CD4-positive, alpha-beta T cell (primary cell): ENCODE measurements around the gene RBM28. TPM values are rescaled to one million over a fixed set of nuclear protein-coding genes. Genes with fewer than 3 reads are reported as not detected.

Experiments used
- ATAC-seq: fragments of 200-7000 bp; cut with Tn5 transposase; one replicate; pipeline ENCODE4 v1.10.0; 2022; ENCODE audit warnings: mild to moderate bottlenecking; ENCODE audit not compliant: poor library complexity
- CTCF ChIA-PET: fragments of 350-600 bp; sonication (Branson Sonifier 250); formaldehyde crosslinking; loops from one replicate; lab custom pipeline; 2021; ENCODE audit warnings: antibody characterized with exemption, inconsistent platforms; lab: Charles Lee
- POLR2A ChIA-PET: fragments of 350-600 bp; sonication (Branson Sonifier 250); formaldehyde crosslinking; loops from one replicate; lab custom pipeline; 2021; ENCODE audit warnings: antibody characterized with exemption, inconsistent platforms; lab: Charles Lee
- DNase-seq, 14 experiments: peaks; one replicate each; pipeline ENCODE4 v3.0.0-alpha.2; 2013 to 2020; ENCODE audit warnings: mixed read lengths in 2 of 14
- H3K27ac ChIP-seq, 2 donors: one replicate each; pipeline versions ENCODE4 v1.5.1 to v1.7.0; 2013; ENCODE audit warnings: low read length in 2 of 2, low read depth in 1 of 2, mild to moderate bottlenecking in 1 of 2
- H3K27me3 ChIP-seq, 2 experiments: 1 replicate in 1 of 2; 2 replicates in 1 of 2; pipeline versions ENCODE4 v1.6.1 to v1.7.0; 2013; ENCODE audit warnings: low read length in 2 of 2, control low read depth in 1 of 2, mild to moderate bottlenecking in 1 of 2, moderate library complexity in 1 of 2; ENCODE audit not compliant: insufficient read depth in 2 of 2, control insufficient read depth in 1 of 2
- H3K36me3 ChIP-seq: one replicate; pipeline ENCODE4 v1.6.1; 2013; ENCODE audit warnings: low read length, control low read depth; ENCODE audit not compliant: insufficient read depth
- H3K4me1 ChIP-seq: one replicate; pipeline ENCODE4 v1.6.1; 2013; ENCODE audit warnings: low read length, control low read depth; ENCODE audit not compliant: insufficient read depth
- H3K4me3 ChIP-seq: one replicate; pipeline ENCODE4 v1.5.1; 2013; ENCODE audit warnings: mild to moderate bottlenecking, low read length, moderate library complexity
- H3K9me3 ChIP-seq, 2 experiments: 1 replicate in 1 of 2; 2 replicates in 1 of 2; pipeline versions ENCODE4 v1.6.1 to v1.7.0; 2013; ENCODE audit warnings: low read length in 2 of 2, mild to moderate bottlenecking in 2 of 2, control low read depth in 1 of 2, moderate library complexity in 1 of 2; ENCODE audit not compliant: control insufficient read depth in 1 of 2, insufficient read depth in 1 of 2
- H3K27ac Mint-ChIP-seq: one replicate; pipeline ENCODE4 v1.8.0; 2020; ENCODE audit warnings: mixed read lengths
- H3K27me3 Mint-ChIP-seq: one replicate; pipeline ENCODE4 v1.8.0; 2021; ENCODE audit warnings: mixed read lengths
- H3K36me3 Mint-ChIP-seq: one replicate; pipeline ENCODE4 v1.8.0; 2021; ENCODE audit warnings: low read depth, mixed read lengths
- H3K4me1 Mint-ChIP-seq: one replicate; pipeline ENCODE4 v1.8.0; 2021; ENCODE audit warnings: low read depth, mixed read lengths
- H3K4me3 Mint-ChIP-seq: one replicate; pipeline ENCODE4 v1.8.0; 2020; ENCODE audit warnings: mild to moderate bottlenecking, mixed read lengths
- H3K9me3 Mint-ChIP-seq: one replicate; pipeline ENCODE4 v1.8.0; 2020; ENCODE audit warnings: mixed read lengths
- intact Hi-C, 2 experiments: fragments of 100-400 bp; cut with DNase I in 1 of 2; cut with micrococcal nuclease in 1 of 2; formaldehyde crosslinking; loops; one replicate each; pipeline versions ENCODE4 v1.15.1 to v1.9.0; 2023 to 2025; cut with DNase I, micrococcal nuclease
- total RNA-seq, 174 experiments: library from RNA in 2 of 174; stranded (reverse) in 2 of 174; gene quantifications; one replicate each; pipeline ENCODE4 v1.2.3 and lab custom pipeline; 2021 to 2026
- TF ChIP-seq, protein P1 (sequence below): fragments of 200-600 bp; IDR thresholded peaks from one replicate; pipeline ENCODE4 v1.8.0; 2022; ENCODE audit warnings: antibody characterized with exemption, mild to moderate bottlenecking

RBM28 gene
- total RNA-seq, 2 experiments from 2014 or later: 10.1 to 10.5 TPM

DNA sequence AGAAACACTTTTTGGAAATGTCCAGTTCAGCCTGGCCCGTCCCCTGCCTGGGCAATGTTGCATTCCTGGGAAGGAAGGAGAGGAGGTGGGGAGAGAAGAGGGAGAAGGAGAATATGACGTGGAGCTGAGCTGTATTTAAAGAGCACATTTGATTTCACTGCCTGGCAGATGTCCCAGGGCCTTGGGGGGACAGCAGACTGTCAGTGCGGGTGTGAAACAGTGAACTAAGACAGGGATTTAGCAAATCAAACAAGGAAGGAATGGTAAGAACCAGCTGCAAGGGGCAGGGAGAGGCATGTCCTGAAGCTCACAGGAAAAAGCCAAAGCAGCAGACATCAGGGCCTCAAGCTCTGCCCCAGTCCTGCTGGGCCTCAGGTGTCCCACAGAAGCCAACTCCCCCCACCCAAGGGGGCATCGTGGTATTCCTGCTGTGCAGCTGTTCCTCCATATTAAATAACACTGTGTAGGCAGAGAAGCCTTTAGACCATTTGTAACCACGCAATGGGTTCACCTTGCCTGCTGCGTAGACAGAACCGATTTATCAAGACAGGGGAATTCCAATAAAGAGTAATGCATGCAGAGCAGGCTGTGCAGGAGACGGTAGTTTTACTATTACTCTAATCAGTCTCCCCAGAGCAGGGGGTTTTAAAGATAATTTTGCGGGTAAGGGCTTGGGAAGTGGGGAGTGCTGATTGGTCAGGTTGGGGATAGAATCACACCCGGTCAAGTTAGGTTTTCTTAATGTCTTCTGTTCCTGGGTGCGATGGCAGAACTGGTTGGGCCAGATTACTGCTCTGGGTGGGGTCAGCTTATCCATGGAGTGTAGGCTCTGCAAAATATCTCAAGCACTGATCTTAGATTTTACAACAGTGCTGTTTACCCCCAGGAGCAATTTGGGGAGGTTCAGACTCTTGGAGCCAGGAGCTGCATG is 84.3 kb downstream of the RBM28 start:
- Mint-ChIP-seq H3K9me3 (no peaks in the 10 kb centered on the region), H3K4me1 (no peaks in the 10 kb centered on the region), H3K4me3 (no peak overlapping the region), H3K27me3 (no peaks in the 10 kb centered on the region), H3K36me3 (no peaks in the 10 kb centered on the region), H3K27ac (no peak overlapping the region)
- ATAC-seq (no peak), DNase-seq (no peak)
- intact Hi-C loops: no loop called here
- peaks cover 0 to 5% of the 10 kb centered on the region in 2 experiments for H3K27me3 ChIP-seq
- no peaks in the 10 kb centered on the region for H3K36me3 ChIP-seq
- no peaks in the 10 kb centered on the region for H3K9me3 ChIP-seq
- CTCF ChIA-PET: no interaction called here
- H3K4me3 ChIP-seq: no peak overlapping the region
- H3K4me1 ChIP-seq: no peaks in the 10 kb centered on the region
- POLR2A ChIA-PET: no interaction called here
- H3K27ac ChIP-seq: no peak overlapping the region
- TF ChIP-seq, protein P1, sequence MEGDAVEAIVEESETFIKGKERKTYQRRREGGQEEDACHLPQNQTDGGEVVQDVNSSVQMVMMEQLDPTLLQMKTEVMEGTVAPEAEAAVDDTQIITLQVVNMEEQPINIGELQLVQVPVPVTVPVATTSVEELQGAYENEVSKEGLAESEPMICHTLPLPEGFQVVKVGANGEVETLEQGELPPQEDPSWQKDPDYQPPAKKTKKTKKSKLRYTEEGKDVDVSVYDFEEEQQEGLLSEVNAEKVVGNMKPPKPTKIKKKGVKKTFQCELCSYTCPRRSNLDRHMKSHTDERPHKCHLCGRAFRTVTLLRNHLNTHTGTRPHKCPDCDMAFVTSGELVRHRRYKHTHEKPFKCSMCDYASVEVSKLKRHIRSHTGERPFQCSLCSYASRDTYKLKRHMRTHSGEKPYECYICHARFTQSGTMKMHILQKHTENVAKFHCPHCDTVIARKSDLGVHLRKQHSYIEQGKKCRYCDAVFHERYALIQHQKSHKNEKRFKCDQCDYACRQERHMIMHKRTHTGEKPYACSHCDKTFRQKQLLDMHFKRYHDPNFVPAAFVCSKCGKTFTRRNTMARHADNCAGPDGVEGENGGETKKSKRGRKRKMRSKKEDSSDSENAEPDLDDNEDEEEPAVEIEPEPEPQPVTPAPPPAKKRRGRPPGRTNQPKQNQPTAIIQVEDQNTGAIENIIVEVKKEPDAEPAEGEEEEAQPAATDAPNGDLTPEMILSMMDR: no peak

DNA sequence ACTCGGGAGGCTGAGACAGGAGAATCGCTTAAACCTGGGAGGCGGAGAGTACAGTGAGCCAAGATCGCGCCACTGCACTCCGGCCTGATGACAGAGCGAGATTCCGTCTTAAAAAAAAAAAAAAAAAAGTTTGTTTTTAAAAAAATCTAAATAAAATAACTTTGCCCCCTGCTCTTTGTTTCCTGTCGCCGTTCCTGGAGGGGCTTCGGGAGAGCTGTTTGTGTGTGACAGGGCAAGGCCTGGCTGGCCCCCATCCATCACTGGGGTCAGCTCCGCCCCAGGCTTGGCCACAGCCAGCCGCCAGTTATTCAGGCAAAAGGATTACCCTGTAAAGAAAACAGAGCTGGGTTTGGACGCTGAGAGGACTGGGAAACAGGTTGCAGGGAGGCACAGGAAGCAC is 86.2 kb downstream of the RBM28 start:
- ATAC-seq (no peak), DNase-seq (no peak)
- H3K27me3 Mint-ChIP-seq: no peaks in the 10 kb centered on the region
- intact Hi-C loops: no loop called here
- no peaks in the 10 kb centered on the region for H3K9me3 ChIP-seq
- H3K9me3 Mint-ChIP-seq: no peaks in the 10 kb centered on the region
- TF ChIP-seq, protein P1: no peak
- H3K36me3 Mint-ChIP-seq: no peaks in the 10 kb centered on the region
- no peak overlapping the region for H3K4me3 ChIP-seq
- H3K27ac Mint-ChIP-seq: no peak overlapping the region
- H3K36me3 ChIP-seq: no peaks in the 10 kb centered on the region
- ChIA-PET CTCF (no interaction called here), POLR2A (no interaction called here)
- no peak overlapping the region for H3K27ac ChIP-seq
- H3K4me3 Mint-ChIP-seq: no peak overlapping the region
- H3K4me1 Mint-ChIP-seq: no peaks in the 10 kb centered on the region
- H3K27me3 ChIP-seq: peaks cover 0 to 2% of the 10 kb centered on the region in 2 experiments
- H3K4me1 ChIP-seq: no peaks in the 10 kb centered on the region

DNA sequence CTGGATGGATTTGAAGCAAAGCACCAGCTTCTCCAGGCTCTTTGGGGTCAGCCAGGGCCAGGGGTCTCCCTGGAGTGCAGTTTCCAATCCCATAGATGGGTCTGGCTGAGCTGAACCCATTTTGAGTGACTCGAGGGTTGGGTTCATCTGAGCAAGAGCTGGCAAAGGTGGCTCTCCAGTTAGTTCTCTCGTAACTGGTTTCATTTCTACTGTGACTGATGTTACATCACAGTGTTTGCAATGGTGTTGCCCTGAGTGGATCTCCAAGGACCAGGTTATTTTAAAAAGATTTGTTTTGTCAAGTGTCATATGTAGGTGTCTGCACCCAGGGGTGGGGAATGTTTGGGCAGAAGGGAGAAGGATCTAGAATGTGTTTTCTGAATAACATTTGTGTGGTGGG is 88.4 kb downstream of the RBM28 start:
- CTCF ChIA-PET: no interaction called here
- no peaks in the 10 kb centered on the region for H3K4me1 Mint-ChIP-seq

More for the DNA sequence above, 88.4 kb downstream of the RBM28 start:
- Mint-ChIP-seq H3K27me3 (no peaks in the 10 kb centered on the region), H3K36me3 (no peaks in the 10 kb centered on the region), H3K27ac (no peak overlapping the region), H3K9me3 (no peaks in the 10 kb centered on the region), H3K4me3 (no peak overlapping the region)
- H3K27me3 ChIP-seq: no peaks in the 10 kb centered on the region
- no peaks in the 10 kb centered on the region for H3K4me1 ChIP-seq
- H3K4me3 ChIP-seq: no peak overlapping the region
- ATAC-seq (no peak), DNase-seq (no peak)
- intact Hi-C loops: no loop called here
- H3K9me3 ChIP-seq: no peaks in the 10 kb centered on the region
- TF ChIP-seq, protein P1: no peak
- no peaks in the 10 kb centered on the region for H3K36me3 ChIP-seq
- H3K27ac ChIP-seq: no peak overlapping the region
- POLR2A ChIA-PET: no interaction called here
